GM21529 (cell line): ENCODE data around the gene NAGA.
"Not testable (repeated sequence)": the region's sequence is repeated elsewhere in the genome, so short reads cannot be mapped to it uniquely, and the experiment has no call there.

Experiments used
- ATAC-seq: cut with Tn5 transposase; IDR thresholded peaks from one replicate; pipeline ENCODE4 v1.9.1; 2021; ENCODE audit not compliant: unreplicated experiment

The NAGA gene

DNA sequence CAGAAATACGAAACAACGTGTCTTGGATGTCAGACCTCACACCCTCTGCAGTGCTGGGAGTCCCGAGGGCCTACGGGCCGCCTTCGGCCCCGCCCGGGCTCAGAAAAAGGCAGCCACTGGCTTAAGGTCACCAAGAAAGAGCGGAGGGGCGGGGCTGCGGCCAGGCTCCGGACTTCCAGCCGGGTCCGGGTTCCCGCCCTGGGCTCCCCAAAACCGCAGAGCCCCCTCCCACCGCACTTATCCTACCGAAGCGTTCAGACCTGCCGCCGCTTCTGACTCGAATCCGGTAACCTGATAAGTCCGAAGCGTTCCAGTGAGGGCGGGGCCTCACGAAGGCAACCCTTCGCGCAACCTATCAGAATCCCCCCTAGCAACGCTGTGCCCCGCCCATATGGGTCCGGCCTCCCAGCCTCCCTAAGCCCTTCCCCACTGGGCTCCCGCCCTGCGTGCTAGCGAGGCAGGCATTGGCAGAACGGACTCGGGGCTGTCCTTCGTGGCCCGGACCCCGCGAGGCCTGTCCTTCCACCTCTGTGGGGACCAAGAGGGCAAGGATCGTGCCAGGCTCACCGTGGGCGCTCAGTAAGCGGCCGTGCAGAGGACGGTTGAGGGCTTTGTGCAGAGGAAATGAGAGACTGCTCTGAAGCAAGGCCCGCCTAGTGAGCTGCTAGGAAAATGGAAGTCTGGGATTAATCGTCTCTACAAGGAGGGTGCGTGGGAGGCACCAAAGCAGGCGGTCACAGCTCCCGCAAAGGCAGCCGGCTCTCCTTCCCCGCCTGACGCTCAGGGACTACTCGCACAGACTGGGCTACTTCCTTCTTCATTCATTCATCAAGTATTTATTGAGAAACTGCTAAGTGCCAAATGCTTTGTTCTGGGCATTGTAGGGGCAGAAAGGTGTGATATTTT, at the start of gene NAGA:
TSS of gene NAGA (minus strand) at position 296 of the 906 bp plus-strand sequence. CDS start 515 bp downstream, outside the sequence.
- ATAC-seq = peak; percentile 86

DNA sequence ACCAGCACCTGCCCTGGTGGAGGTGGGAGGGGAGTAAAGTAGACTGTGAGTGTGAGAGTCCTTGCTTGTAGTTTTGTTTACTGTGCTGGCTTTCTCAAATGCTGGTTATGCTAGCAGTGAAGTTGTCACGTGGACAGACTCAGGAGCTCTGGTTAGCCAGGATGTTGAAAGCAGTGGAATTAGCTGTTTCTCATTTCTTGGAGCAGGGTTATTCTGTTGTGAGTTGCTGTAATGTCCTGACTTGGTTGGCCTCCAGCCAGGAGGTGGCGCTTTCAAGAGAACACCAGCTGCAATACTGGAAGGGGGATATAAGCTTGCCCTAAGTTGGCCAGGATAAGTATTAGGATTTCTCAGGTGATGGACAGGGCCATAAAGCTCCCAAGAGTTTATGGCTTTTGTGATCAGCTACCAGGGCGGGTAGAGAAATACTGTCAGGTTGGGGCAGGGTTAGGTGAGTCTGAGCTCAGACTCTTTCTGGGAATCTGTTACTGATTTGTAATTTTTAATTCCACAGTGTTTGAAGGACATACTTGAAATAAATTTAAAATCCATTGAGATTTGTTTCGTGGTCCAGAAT, 46.3 kb upstream of the NAGA start:
- no peak for ATAC-seq

DNA sequence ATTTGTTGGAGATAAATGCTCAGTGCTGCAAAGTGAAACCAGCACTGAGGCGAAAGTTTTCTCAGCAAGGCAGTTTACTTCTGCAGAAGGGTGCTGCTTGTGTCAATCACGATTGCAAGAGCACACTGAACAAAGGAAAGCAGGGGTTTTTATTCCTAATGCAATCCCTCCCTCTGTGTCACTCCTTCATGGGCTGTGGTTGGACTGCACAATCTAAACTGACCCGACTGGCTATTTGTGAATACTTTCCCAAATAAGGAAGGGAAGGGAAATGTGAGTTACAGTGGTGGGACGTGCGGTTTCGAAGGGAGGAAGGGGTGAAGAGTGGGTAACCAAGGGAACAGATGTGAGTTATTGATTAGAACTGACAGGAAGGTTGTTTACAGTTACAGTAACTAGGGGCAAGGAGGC, 44.8 kb upstream of the NAGA start:
- ATAC-seq = not testable (repeated sequence)

DNA sequence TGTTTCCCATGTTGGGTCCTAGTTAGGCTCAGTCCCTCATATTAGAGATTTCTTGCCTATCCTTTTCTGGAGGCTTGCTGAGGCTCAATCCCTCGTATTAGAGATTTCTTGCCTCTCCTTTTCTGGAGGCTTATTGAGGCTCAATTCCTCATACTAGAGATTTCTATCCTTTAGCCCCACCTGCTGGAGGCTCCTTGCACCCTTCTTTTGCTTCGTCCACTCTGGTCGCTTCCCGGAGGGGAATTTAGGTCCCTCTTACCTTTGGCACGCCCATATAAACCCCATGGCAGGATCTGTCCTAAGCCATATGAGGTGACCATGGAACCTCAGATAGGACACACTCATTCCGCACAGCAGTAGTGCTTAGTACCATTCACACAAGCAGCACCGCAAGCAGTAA, 44.1 kb upstream of the NAGA start:
- ATAC-seq = no peak

DNA sequence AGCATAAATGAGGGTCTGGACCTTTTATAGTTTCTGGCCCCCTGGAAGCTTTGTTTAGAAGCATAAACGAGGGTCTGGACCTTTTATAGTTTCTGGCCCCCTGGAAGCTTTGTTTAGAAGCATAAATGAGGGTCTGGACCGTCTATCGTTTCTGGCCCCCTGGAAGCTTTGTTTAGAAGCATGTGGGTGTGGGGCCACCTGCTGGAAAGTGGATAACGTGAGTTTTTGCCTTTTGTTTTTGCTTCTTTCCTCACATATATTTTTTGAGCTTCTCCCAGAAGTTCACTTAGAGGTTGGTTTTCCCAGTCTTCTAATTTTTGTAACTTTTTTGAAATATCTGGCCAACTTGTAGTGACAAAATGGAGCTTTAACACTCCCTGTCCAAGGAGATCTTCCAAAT, 42.2 kb upstream of the NAGA start:
- not testable (repeated sequence) for ATAC-seq

DNA sequence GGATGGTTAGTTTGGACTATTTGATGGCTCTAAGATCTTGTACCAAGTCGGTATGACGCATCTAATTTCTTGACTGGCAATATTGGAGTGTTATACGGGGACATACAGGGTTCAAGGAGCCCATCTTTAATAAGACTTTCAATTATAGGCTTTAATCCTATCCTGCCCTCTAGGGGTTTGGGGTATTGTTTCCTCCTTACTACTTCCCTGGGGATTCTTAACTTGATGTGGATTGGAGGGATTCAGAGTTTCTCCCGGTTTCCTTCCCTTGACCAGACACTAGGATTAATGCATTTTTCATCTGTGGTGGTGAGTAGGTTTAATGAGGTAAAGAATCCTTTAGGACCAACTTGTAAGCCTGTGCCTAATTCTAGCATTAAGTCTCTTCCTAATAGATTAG, 41.2 kb upstream of the NAGA start:
- no peak for ATAC-seq

DNA sequence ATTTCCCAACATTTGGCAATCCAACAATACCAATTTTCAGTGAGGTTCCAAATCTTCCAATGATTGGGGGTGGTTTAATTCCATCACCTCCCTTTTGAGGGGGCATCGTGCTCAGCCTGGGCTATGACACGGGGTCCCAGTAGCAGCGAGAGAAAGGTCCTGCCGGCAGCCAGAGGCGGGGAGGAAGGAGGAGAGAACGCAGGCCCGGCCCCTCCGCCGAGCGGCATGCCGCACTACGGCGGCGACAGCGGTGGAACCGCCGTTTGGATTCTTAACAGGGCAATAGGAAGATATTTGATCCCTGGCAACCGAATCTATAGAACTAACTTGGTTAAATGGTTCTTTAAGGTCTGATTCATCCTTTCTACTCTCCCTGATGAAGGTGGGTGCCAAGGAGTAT, 38.2 kb upstream of the NAGA start:
- ATAC-seq = no peak

DNA sequence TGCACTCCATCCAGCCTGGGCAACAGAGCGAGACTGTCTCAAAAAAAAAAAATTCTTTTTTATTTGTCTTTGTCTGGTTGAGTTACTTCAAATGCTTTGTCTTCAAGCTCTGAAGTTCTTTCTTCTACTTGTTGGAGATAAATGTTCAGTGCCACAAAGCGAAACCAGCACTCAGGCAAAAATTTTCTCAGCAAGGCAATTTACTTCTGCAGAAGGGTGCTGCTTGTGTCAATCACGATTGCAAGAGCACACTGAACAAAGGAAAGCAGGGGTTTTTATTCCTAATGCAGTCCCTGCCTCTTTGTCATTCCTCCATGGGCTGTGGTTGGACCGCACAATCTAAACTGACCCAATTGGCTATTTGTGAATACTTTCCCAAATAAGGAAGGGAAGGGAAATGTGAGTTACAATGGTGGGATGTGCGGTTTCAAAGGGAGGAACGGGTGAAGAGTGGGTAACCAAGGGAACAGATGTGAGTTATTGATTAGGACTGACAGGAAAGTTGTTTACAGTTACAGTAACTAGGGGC, 33.8 kb upstream of the NAGA start:
- ATAC-seq = not testable (repeated sequence)

DNA sequence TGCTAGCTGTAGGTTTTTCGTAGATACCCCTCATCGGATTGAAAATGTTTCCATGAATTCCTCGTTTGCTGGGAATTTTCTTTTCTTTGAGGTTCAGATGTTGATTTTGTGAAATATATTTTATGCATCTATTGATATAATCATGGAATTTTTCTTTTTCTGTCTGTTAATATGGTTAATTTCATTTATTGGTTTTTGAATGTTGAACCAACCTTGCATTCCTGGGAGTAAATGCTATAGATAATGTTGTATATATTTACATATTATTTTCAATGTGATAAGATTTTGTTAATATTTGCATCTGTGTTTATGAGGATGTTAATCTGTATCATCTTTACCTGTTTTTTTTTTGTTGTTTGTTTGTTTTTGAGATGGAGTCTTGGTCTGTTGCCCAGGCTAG, 30.6 kb upstream of the NAGA start:
- ATAC-seq = no peak

DNA sequence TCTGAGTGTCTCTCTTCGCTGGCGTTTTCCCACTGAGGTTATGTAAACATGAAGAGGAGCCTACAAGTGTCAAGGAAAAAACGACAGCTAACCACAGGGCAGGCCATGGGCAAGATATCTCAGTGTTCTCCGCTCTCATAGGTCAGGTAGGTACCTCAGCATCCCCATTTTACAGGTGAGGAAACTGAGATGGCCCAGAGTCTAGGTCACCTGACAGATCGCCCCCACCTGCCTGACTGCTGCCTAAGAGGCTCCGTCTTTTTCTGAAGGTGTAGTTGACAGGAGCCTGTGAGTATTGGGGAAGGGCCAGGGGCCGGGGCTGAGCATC, 20.8 kb upstream of the NAGA start:
- ATAC-seq = no peak

DNA sequence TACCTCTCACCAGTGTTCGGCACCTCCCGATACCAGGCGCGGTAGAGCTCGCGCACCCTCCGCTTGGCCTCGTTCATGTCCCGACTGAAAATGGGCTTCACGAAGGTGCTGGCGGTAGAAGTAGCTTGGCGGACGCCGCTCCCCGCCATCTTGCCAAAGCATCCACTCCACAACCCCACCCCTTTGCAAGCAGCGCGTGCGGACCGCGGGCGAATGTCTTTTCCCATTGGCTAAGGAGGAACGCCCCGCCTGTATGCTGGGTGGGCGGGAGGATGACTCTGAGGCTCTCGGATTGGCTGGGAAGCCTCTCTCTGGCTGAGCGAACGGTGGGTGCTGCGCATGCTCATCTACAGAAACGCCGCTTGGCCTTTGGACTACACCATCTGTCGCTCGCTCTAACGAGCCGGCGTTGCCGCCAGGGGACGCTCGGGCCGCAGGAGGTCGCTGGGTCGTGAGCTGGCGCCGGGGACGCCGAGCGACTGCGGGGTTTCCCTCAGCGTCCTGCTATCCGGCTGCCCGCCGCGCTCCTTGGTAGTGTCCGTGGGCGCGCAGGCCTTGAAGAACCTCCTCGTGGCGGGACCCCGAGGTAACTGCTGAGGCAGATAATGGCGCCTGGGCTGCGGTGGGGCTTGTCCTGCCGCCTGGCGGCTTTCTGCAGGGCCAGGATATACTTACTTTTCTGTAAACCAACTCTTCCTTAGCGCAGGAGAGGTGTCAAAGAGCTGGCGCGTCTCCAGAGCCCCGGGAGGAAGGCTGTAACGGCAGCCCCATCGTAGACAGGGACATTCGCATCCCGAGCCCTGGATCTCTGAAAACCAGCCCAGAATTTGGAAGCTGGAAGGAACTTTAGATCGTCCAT, 20.2 kb upstream of the NAGA start, which contains the start of gene NDUFA6:
TSS of gene NDUFA6 (minus strand) at position 177 of the 859 bp plus-strand sequence. CDS start at position 149, 28 bp downstream.
- ATAC-seq = peak; percentile 92

DNA sequence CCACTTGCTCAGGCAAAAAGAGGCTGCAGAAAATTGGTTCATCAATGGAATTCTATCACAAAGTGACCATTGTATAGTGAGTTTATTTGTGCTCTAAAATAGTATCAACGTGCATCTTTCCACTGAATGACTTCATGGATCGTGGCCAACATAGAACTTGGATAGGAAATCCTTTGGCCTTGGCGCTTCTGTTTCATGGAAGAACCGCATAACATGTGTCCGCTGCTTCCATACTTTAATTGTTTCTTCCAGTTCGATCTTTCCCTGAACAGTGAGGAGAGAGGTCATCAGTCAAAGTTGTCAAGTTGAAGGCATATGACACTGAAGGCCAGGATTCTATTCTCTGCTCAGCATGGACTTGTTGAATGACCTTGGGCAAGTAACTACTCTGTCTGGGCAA, 15.4 kb upstream of the NAGA start:
- ATAC-seq = no peak

DNA sequence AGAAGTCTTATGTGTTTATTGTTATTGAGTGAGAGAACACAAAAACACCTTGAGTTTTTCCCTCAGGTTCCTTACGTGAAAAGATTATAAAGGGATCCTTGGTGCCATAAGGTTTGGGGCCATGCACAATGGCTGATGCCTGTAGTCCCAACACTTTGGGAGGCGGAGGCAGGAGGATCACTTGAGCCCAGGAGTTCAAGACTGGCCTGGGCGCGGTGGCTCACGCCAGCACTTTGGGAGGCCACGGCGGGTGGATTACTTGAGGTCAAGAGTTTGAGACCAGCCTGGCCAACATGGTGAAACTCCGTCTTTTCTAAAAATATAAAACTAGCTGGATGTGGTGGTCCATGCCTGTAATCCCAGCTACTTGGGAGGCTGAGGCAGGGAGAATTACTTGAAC, 14.3 kb upstream of the NAGA start:
- no peak for ATAC-seq

DNA sequence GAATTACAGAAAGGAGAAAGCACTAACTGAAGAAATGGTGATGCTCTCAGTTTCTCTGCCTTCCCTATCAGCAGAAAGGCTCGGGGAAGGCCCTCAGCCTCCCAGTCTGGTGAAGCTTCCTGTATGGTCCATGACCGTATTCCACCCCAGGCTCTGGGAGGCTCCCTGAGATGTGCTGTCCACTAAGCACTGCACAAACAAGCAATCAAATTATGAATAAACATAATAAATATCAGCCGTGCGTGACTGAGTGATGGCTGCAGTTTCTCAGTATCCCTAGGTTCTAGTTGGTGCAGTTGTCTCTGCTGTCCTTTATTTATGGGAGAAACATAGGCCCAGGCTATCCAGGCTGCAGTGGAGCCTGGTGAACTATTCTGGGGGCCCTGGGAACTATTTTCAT, 12.5 kb upstream of the NAGA start:
- no peak for ATAC-seq

DNA sequence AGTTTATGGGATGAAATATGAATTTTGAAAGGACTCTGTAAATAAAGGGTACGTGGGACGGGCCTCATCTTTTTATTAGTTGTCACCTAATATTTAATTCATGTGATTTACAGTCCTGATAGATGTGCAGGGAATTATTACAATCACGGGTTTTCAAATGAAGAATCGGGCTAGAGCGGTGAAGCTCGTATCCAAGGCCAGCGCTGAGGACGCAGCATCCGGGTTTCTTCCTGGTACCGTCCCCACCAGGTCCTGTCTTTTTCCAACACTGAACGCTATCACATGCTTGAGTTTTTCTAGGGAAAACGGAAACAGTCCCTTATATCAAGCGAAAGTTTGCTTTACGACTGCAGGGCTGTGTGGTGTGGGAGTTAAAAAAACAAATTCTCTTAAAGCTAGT, 9.7 kb upstream of the NAGA start:
- ATAC-seq = no peak

DNA sequence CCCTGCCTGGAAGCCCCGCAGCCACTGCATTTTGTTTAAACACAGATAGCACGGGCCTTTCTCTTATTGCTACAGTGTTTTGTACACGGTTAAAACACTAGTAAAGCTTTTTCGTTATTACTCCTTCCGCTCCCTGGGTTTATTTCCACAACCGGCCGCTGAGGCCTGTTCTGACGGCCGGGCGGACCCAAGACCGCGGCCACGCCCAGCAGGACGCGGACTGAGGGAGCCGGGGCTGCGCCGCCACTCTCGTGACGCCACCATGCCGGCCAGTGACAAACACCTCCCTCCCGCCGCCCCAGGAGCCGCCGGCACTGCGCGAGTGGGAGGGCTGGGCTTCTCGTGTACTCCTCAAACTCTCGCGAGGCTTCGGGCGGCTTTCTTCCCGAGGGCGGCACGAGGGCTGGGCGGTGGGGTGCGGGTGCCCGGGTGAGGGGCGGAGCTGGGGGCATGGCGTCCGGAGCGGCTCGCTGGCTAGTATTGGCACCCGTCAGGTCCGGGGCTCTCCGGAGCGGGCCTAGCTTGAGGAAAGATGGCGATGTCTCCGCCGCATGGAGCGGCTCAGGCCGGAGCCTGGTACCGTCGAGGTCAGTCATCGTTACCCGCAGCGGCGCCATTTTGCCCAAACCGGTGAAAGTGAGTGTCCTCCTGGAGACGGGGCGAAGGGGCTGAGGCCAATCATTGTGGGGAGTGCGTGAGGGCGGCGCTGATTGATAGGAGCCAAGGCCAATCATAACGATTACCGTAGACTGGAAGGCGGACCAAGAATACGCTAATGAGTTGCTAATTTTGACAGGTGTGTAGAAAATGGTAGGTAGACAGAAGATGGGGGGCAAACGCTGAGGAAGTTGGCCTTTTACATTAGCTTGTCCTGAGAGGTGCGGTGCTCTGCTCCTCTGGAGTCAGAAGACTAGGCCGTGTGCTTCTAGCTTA, 9.0 kb upstream of the NAGA start, which contains the start of gene SMDT1:
TSS of gene SMDT1 (plus strand) at position 382 of the 933 bp plus-strand sequence. CDS start at position 451, 69 bp downstream.
- ATAC-seq = peak; percentile 78

DNA sequence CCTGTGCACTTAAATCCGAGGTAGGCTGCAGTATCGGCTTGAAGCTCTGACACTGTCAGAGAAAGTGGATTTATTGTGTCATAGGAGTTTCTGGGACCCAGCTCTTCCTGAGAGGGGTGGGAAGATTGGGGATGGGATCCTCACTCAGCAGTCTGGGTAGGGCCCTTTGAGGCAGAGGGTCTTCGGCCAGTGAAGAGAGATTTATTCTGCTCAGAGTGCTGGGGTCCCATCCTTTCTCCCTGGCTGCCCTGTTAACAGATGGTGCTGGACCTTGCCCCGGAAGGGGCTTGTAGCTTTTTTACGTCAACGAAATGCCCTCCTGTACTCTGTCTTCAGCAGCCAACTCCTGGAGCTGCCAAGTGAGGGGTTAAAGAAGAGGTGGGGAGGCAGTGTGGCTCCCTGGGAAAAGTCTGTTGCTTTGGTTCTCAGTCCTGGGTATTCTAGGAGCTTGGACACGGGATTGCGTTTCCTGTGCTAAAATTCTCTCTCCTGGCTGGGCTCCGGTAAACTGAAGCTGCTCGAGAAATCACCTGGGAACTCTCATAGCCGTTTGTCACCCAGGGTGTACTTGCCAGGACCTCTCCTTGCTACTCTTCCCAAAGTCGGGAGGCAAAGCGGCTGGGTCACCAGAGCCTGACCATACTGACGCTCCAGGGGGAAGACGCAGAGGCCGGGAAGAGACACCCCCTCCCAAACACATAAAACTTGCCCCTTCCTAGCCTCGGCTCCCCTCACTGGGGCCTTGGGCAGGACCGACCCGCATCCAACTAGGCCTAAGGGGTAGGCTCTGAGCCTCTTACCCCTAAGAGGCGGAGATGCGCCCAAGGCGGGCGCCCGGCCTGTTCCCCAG, 8.1 kb upstream of the NAGA start:
- ATAC-seq = no peak

DNA sequence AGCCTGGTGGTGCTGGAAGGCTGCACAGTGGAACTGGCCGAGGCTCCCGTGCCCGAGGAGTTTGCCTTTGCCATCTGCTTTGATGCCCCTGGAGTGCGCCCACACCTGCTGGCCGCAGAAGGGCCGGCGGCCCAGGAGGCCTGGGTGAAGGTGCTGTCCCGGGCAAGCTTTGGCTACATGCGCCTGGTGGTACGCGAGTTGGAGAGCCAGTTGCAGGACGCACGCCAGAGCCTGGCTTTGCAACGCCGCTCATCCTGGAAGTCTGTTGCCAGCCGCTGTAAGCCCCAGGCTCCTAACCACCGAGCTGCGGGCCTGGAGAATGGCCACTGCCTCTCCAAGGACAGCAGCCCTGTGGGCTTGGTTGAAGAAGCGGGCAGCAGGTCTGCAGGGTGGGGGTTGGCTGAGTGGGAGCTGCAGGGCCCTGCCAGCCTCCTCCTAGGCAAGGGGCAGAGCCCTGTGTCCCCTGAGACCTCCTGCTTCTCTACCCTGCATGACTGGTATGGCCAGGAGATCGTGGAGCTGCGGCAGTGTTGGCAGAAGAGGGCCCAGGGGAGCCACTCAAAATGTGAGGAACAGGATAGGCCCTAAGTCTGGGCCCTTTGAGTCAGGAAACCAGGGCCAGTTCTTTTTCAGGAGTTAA, 7.0 kb upstream of the NAGA start:
- no peak for ATAC-seq
